AG04450 (cell line): ENCODE measurements around the gene KRTAP10-11. TPM values are rescaled to one million over a fixed set of nuclear protein-coding genes. Genes with fewer than 3 reads are reported as not detected.
"Not testable (repeated sequence)": the region's sequence is repeated elsewhere in the genome, so short reads cannot be mapped to it uniquely, and the experiment has no call there.

ENCODE experiments used
- CTCF ChIA-PET: fragments of 300-600, 350-600 bp; formaldehyde crosslinking; extraction: SDS; loops from one replicate; lab custom pipeline; 2022; ENCODE audit warnings: antibody characterized with exemption, inconsistent platforms; lab: Charles Lee
- POLR2A ChIA-PET: fragments of 350-600 bp; formaldehyde crosslinking; extraction: SDS; loops from one replicate; lab custom pipeline; 2021; ENCODE audit warnings: antibody characterized with exemption, inconsistent platforms; lab: Yijun Ruan, JAX
- DNase-seq: peaks from one replicate; pipeline ENCODE4 v3.0.0-alpha.2; 2011; ENCODE audit warnings: low read depth, low spot score
- H3K27ac ChIP-seq: one replicate; pipeline ENCODE4 v1.5.1; 2012; ENCODE audit warnings: low read depth, low read length, control low read depth
- H3K27me3 ChIP-seq: one replicate; pipeline ENCODE4 v1.6.0; 2012; ENCODE audit warnings: low read length; ENCODE audit not compliant: control insufficient read depth, insufficient read depth
- H3K4me3 ChIP-seq: 2 replicates; pipeline ENCODE4 v1.5.1; 2011; ENCODE audit warnings: mild to moderate bottlenecking, low read depth, low read length, control low read depth
- H3K9me3 ChIP-seq: 2 replicates; pipeline ENCODE4 v1.5.1; 2012; ENCODE audit warnings: low read length; ENCODE audit not compliant: control insufficient read depth, insufficient read depth
- CTCF ChIP-seq: IDR thresholded peaks from 2 replicates; pipeline ENCODE4 v1.5.1; 2011; ENCODE audit warnings: low read depth, low read length, control low read depth, inconsistent platforms
- polyA plus RNA-seq: library from polyadenylated mRNA; depleted of rRNA; stranded (reverse); fragments of >200 nt; gene quantifications from 2 replicates; pipeline ENCODE4 v1.2.3, GENCODE V29; 2011

The KRTAP10-11 gene
- polyA plus RNA-seq, 1 experiment, result not detected

GRCh38 chr21:44682580-44683151, 36.5 kb downstream of the KRTAP10-11 start:
- TF ChIP-seq CTCF, result no peak
- peaks cover 12% of the 10 kb centered on the region for H3K27me3 ChIP-seq
- no peak for DNase-seq
- CTCF ChIA-PET, result no interaction called here
- POLR2A ChIA-PET, result no interaction called here
- H3K27ac ChIP-seq, result no peak overlapping the region
- H3K4me3 ChIP-seq, result no peak overlapping the region
- H3K9me3 ChIP-seq, result no peaks in the 10 kb centered on the region

GRCh38 chr21:44684077-44684476, 37.9 kb downstream of the KRTAP10-11 start:
- Histone ChIP-seq H3K4me3 (no peak overlapping the region), H3K27ac (no peak overlapping the region), H3K27me3 (peaks cover 16% of the 10 kb centered on the region), H3K9me3 (no peaks in the 10 kb centered on the region)
- CTCF ChIA-PET, result no interaction called here
- no peak for TF ChIP-seq CTCF
- POLR2A ChIA-PET, result no interaction called here
- DNase-seq, result no peak

- TF ChIP-seq CTCF, result no peak
- CTCF ChIA-PET, result no interaction called here
- Histone ChIP-seq H3K27me3 (peaks cover 16% of the 10 kb centered on the region), H3K4me3 (no peak overlapping the region), H3K27ac (no peak overlapping the region), H3K9me3 (no peaks in the 10 kb centered on the region)
- POLR2A ChIA-PET, result no interaction called here
- no peak for DNase-seq
These were observed 38.3 kb downstream of the KRTAP10-11 start for GRCh38 chr21:44684483-44684882.

GRCh38 chr21:44685050-44685449, 38.8 kb downstream of the KRTAP10-11 start:
- H3K4me3 ChIP-seq, POLR2A ChIA-PET, H3K9me3 ChIP-seq, DNase-seq, CTCF ChIA-PET, H3K27ac ChIP-seq: not testable (repeated sequence)
- peaks cover 16% of the 10 kb centered on the region for H3K27me3 ChIP-seq

- Histone ChIP-seq H3K27me3 (peaks cover 14% of the 10 kb centered on the region), H3K4me3 (no peak overlapping the region), H3K27ac (no peak overlapping the region), H3K9me3 (no peaks in the 10 kb centered on the region)
- ChIA-PET POLR2A (no interaction called here), CTCF (no interaction called here)
- DNase-seq, result no peak
- no peak for TF ChIP-seq CTCF
These were observed 40.0 kb downstream of the KRTAP10-11 start for GRCh38 chr21:44686000-44686781.
